ELR (cell line): ENCODE data around the gene CWF19L2.

ENCODE experiments used
- DNase-seq: peaks from one replicate; pipeline ENCODE4 v3.0.0-alpha.2; 2015; ENCODE audit warnings: low read depth

CWF19L2 gene

DNA sequence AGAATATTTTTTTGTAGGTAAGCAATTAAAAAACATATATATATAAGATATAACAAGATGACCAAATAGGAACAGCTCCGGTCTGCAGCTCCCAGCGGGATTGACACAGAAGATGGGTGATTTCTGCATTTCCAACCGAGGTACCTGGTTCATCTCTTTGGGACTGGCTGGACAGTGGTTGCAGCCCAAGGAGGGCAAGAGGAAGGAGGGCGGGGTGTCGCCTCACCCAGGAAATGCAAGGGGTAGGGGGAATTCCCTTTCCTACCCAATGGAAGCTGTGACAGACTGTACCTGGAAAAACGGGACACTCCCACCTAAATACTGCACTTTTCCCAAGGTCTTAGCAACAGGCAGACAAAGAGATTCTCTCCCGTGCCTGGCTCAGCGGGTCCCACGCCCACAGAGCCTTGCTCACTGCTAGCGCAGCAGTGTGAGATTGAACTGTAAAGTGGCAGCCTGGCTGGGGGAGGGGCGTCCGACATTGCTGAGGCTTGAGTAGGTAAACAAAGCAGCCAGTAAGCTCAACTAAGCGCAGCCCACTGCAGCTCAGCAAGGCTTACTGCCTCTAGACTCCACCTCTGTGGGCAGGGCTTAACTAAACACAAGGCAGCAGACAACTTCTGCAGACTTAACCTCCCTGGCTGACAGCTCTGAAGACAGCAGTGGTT, 163.8 kb downstream of the CWF19L2 start:
- DNase-seq = no peak

DNA sequence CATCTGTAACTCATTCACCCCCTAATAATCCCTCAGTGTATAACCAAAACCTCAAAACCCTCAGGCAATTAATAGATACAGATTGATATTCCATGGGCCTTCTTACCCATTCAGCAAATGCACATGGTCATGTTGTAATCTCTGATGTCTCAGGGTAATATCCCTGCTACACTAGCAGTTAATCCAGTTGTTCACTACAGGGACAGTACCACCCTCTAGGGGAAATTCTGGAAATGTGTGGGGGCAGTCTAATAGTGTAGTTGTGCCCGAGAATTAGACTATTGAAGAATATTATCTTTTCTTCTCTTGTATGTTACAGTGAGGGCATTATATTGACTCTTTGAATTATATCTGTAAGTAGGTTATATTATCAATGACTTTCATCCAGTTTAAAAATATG, 175.4 kb downstream of the CWF19L2 start:
- no peak for DNase-seq
